WTC11 (cell line): ENCODE results near the gene HJV. TPM values are rescaled to one million over a fixed set of nuclear protein-coding genes. Genes with fewer than 3 reads are reported as not detected.

Experiments used
- AFF4 ChIP-seq: sonication (generic); formaldehyde crosslinking; IDR thresholded peaks from 2 replicates; pipeline ENCODE4 v1.8.1; 2023; ENCODE audit warnings: mild to moderate bottlenecking, missing genetic modification reagents, borderline replicate concordance
- ATF6 ChIP-seq: sonication (generic); formaldehyde crosslinking; IDR thresholded peaks from 2 replicates; pipeline ENCODE4 v1.8.1; 2023; ENCODE audit warnings: mild to moderate bottlenecking, missing genetic modification reagents
- FOXK1 ChIP-seq: sonication (generic); formaldehyde crosslinking; IDR thresholded peaks from 2 replicates; pipeline ENCODE4 v1.8.0; 2022; ENCODE audit warnings: mild to moderate bottlenecking, moderate library complexity, missing genetic modification reagents
- FOXP4 ChIP-seq: sonication (generic); formaldehyde crosslinking; IDR thresholded peaks from 2 replicates; pipeline ENCODE4 v1.8.0; 2022; ENCODE audit warnings: mild to moderate bottlenecking, missing genetic modification reagents
- GABPB1 ChIP-seq: sonication (generic); formaldehyde crosslinking; IDR thresholded peaks from 2 replicates; pipeline ENCODE4 v1.8.1; 2023; ENCODE audit warnings: mild to moderate bottlenecking, missing genetic modification reagents
- GRHL2 ChIP-seq: fragments of 250-450 bp; sonication (Bioruptor Pico); IDR thresholded peaks from 2 replicates; pipeline ENCODE4 v1.8.0; 2022; ENCODE audit warnings: mild to moderate bottlenecking, moderate library complexity; ENCODE audit not compliant: insufficient replicate concordance, severe bottlenecking
- HMGA2 ChIP-seq: fragments of 250-450 bp; sonication (Bioruptor Pico); IDR thresholded peaks from 2 replicates; pipeline ENCODE4 v1.4.0; 2021; ENCODE audit warnings: mild to moderate bottlenecking, moderate library complexity
- IRF1 ChIP-seq: sonication (generic); formaldehyde crosslinking; IDR thresholded peaks from 2 replicates; pipeline ENCODE4 v1.8.0; 2023; ENCODE audit warnings: missing genetic modification reagents
- IRF2 ChIP-seq: sonication (generic); formaldehyde crosslinking; IDR thresholded peaks from 2 replicates; pipeline ENCODE4 v1.8.0; 2022; ENCODE audit warnings: low read depth, missing genetic modification reagents, borderline replicate concordance
- MAX ChIP-seq: sonication (generic); formaldehyde crosslinking; IDR thresholded peaks from 2 replicates; pipeline ENCODE4 v1.8.0; 2022; ENCODE audit warnings: mild to moderate bottlenecking, missing genetic modification reagents
- NFYB ChIP-seq: sonication (generic); formaldehyde crosslinking; conservative IDR thresholded peaks from 2 replicates; pipeline ENCODE4 v1.8.0; 2022; ENCODE audit warnings: low read depth, missing genetic modification reagents
- NR2C2 ChIP-seq: sonication (generic); formaldehyde crosslinking; IDR thresholded peaks from 2 replicates; pipeline ENCODE4 v1.8.0; 2022; ENCODE audit warnings: mild to moderate bottlenecking, missing genetic modification reagents
- OVOL2 ChIP-seq: fragments of 250-450 bp; sonication (Bioruptor Pico); IDR thresholded peaks from 2 replicates; pipeline ENCODE4 v1.9.0; 2021; ENCODE audit warnings: mild to moderate bottlenecking, borderline replicate concordance
- PRRX2 ChIP-seq: fragments of 250-450 bp; sonication (Bioruptor Pico); IDR thresholded peaks from 2 replicates; pipeline ENCODE4 v1.8.0; 2021; ENCODE audit warnings: mild to moderate bottlenecking
- SOX15 ChIP-seq: fragments of 250-450 bp; sonication (Bioruptor Pico); IDR thresholded peaks from 2 replicates; pipeline ENCODE4 v1.9.0; 2021; ENCODE audit warnings: mild to moderate bottlenecking
- TP53 ChIP-seq: sonication (generic); formaldehyde crosslinking; IDR thresholded peaks from 2 replicates; pipeline ENCODE4 v1.8.1; 2023; ENCODE audit warnings: mild to moderate bottlenecking, missing genetic modification reagents
- USF1 ChIP-seq: sonication (generic); formaldehyde crosslinking; IDR thresholded peaks from 2 replicates; pipeline ENCODE4 v1.8.0; 2022; ENCODE audit warnings: mild to moderate bottlenecking, missing genetic modification reagents
- ZBTB43 ChIP-seq: sonication (generic); formaldehyde crosslinking; IDR thresholded peaks from 2 replicates; pipeline ENCODE4 v1.8.1; 2023; ENCODE audit warnings: mild to moderate bottlenecking, missing genetic modification reagents
- ZNF263 ChIP-seq: sonication (generic); formaldehyde crosslinking; IDR thresholded peaks from 2 replicates; pipeline ENCODE4 v1.8.1; 2022; ENCODE audit warnings: low read depth, mild to moderate bottlenecking, moderate library complexity, missing genetic modification reagents
- ZNF317 ChIP-seq: sonication (generic); formaldehyde crosslinking; IDR thresholded peaks from 2 replicates; pipeline ENCODE4 v1.8.1; 2023; ENCODE audit warnings: low read depth, mild to moderate bottlenecking, moderate library complexity, missing genetic modification reagents, borderline replicate concordance
- ZNF416 ChIP-seq: fragments of 250-450 bp; sonication (Bioruptor Pico); IDR thresholded peaks from 2 replicates; pipeline ENCODE4 v1.9.0; 2021; ENCODE audit warnings: mild to moderate bottlenecking, inconsistent platforms
- ZNF532 ChIP-seq: fragments of 250-450 bp; sonication (Bioruptor Pico); IDR thresholded peaks from 2 replicates; pipeline ENCODE4 v1.9.0; 2021; ENCODE audit warnings: mild to moderate bottlenecking, borderline replicate concordance
- ZNF671 ChIP-seq: fragments of 250-450 bp; sonication (Bioruptor Pico); IDR thresholded peaks from 2 replicates; pipeline ENCODE4 v1.8.0; 2021; ENCODE audit warnings: mild to moderate bottlenecking
- total RNA-seq: library from RNA; stranded (reverse); gene quantifications from 3 replicates; pipeline ENCODE4 v1.2.3, GENCODE V29; 2021

The HJV gene
- total RNA-seq, 1 experiment from 2014 or later: 0.31 TPM

GRCh38 chr1:145978854-145979745 lies 42.4 kb downstream of the HJV start (continued):
- no peak for TF ChIP-seq IRF2 (CRISPR knock-in tag)
- TF ChIP-seq HMGA2: no peak
- peak; percentile 65 for TF ChIP-seq NFYB (CRISPR knock-in tag)
- no peak for TF ChIP-seq USF1 (CRISPR knock-in tag)
- TF ChIP-seq IRF1 (CRISPR knock-in tag): no peak
- TF ChIP-seq OVOL2 (CRISPR knock-in tag): no peak
- no peak for TF ChIP-seq TP53 (CRISPR knock-in tag)
- TF ChIP-seq SOX15 (CRISPR knock-in tag): no peak
- no peak for TF ChIP-seq ATF6 (CRISPR knock-in tag)
- no peak for TF ChIP-seq ZBTB43 (CRISPR knock-in tag)
- TF ChIP-seq MAX (CRISPR knock-in tag): peak; percentile 15; the same call in 1 of the 2 replicates
- TF ChIP-seq GRHL2 (CRISPR knock-in tag): no peak
- TF ChIP-seq FOXK1 (CRISPR knock-in tag): peak; percentile 51; the same call in 1 of the 2 replicates
- TF ChIP-seq ZNF416 (CRISPR knock-in tag): no peak
- no peak for TF ChIP-seq AFF4 (CRISPR knock-in tag)
- TF ChIP-seq NR2C2: no peak
- TF ChIP-seq ZNF671 (CRISPR knock-in tag): no peak
- TF ChIP-seq FOXP4: no peak
- no peak for TF ChIP-seq PRRX2 (CRISPR knock-in tag)
- TF ChIP-seq ZNF532 (CRISPR knock-in tag): no peak
- no peak for TF ChIP-seq ZNF263 (CRISPR knock-in tag)
- TF ChIP-seq GABPB1: no peak
- TF ChIP-seq ZNF317: no peak
